SJSA1 (cell line): ENCODE measurements around the gene PLS1. TPM values are rescaled to one million over a fixed set of nuclear protein-coding genes. Genes with fewer than 3 reads are reported as not detected.

Experiments
- DNase-seq, 2 experiments: peaks; one replicate each; pipeline ENCODE4 v3.0.0-alpha.2; 2015 to 2020; ENCODE audit warnings: low spot score in 2 of 2, low read depth in 1 of 2
- H3K27ac ChIP-seq: fragments of 250-450 bp; sonication (Bioruptor Pico); 2 replicates; pipeline ENCODE4 v1.5.1; 2020; ENCODE audit warnings: mild to moderate bottlenecking, moderate library complexity
- H3K27me3 ChIP-seq: fragments of 250-450 bp; sonication (Bioruptor Pico); replicated peaks from 2 replicates; pipeline ENCODE4 v1.5.1; 2020; ENCODE audit warnings: mild to moderate bottlenecking, moderate library complexity
- H3K36me3 ChIP-seq: fragments of 250-450 bp; sonication (Bioruptor Pico); 2 replicates; pipeline ENCODE4 v1.5.1; 2020; ENCODE audit warnings: mild to moderate bottlenecking
- H3K4me1 ChIP-seq: fragments of 250-450 bp; sonication (Bioruptor Pico); replicated peaks from 2 replicates; pipeline ENCODE4 v1.6.1; 2021; ENCODE audit warnings: mild to moderate bottlenecking
- H3K4me3 ChIP-seq: fragments of 250-450 bp; sonication (Bioruptor Pico); 2 replicates; pipeline ENCODE4 v1.5.1; 2020; ENCODE audit warnings: mild to moderate bottlenecking
- H3K9me3 ChIP-seq: fragments of 250-450 bp; sonication (Bioruptor Pico); replicated peaks from 2 replicates; pipeline ENCODE4 v1.5.1; 2020; ENCODE audit warnings: mild to moderate bottlenecking
- total RNA-seq: library from RNA; depleted of rRNA; stranded (reverse); fragments of >200 nt; shearing (Covaris generic); gene quantifications from 2 replicates; pipeline ENCODE4 v1.2.3, GENCODE V29; 2014

PLS1 gene
- total RNA-seq, 1 experiment from 2014 or later = 5.2 TPM

DNA sequence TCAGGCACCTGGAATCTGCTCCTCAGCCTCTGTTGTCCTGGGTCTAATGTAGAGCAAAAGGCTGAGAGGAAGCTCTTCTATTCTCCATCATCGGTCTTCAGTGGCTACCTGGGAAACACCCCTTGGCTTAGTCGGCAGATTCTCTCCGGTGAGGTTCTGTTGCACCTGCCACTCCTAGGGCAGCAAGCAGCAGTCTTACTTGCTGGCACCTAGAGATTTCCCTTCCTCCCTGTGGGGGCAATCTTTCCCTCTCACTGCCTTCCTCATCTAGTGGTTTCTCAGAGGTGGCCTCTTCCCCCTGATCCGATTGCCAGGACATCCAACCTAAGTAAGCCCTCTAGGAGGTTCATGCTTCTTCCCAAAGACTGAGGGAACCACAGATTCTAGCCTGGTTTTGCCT is 60.8 kb downstream of the PLS1 start:
- Histone ChIP-seq H3K9me3 (no peaks in the 10 kb centered on the region), H3K27ac (no peak overlapping the region)

DNA sequence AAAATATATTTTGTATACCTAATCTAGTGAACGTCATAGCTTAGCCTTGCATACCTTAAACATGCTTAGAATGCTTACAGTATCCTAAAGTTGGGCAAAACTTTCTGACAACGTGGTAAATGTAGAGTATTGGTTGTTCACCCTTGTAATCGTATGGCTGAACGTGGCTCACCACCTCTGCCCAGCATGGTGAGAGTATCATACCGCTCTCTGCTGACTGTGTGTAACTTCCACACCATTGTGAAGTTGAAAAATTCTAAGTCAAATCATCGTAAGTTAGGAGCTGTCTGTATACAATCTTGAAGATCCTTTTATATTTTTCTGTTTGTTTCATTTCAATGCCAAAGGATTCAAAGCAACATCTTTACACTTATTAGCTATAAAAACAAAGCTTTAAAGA is 64.2 kb downstream of the PLS1 start:
- no peak for DNase-seq
- Histone ChIP-seq H3K27me3 (no peaks in the 10 kb centered on the region), H3K36me3 (no peaks in the 10 kb centered on the region), H3K9me3 (no peaks in the 10 kb centered on the region), H3K27ac (no peak overlapping the region), H3K4me1 (no peaks in the 10 kb centered on the region), H3K4me3 (no peak overlapping the region)

More for the DNA sequence above, 60.8 kb downstream of the PLS1 start:
- Histone ChIP-seq H3K27me3 (no peaks in the 10 kb centered on the region), H3K4me1 (no peaks in the 10 kb centered on the region), H3K4me3 (no peak overlapping the region), H3K36me3 (no peaks in the 10 kb centered on the region)
- no peak for DNase-seq

DNA sequence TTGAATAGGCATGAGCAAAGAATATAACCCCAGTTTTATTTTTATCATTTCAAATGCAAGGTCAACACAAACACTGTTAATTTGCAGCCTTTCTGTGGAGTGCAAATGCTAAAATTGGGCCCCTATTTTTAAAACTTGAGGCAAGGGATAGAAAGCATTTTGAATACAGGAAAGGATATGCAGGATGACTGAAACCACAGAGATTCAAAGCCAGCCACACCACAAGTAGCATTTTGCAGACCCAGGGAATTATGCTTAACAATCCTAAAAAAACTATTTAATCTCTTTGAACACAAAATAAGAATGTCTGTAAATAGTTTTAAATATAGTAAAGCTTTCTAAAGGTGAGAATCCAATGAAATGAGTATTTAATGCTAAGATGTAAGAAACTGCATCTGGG is 64.7 kb downstream of the PLS1 start:
- H3K4me1 ChIP-seq = no peaks in the 10 kb centered on the region
- no peaks in the 10 kb centered on the region for H3K36me3 ChIP-seq
- DNase-seq = no peak
- H3K4me3 ChIP-seq = no peak overlapping the region
- no peak overlapping the region for H3K27ac ChIP-seq
- no peaks in the 10 kb centered on the region for H3K27me3 ChIP-seq
- no peaks in the 10 kb centered on the region for H3K9me3 ChIP-seq

DNA sequence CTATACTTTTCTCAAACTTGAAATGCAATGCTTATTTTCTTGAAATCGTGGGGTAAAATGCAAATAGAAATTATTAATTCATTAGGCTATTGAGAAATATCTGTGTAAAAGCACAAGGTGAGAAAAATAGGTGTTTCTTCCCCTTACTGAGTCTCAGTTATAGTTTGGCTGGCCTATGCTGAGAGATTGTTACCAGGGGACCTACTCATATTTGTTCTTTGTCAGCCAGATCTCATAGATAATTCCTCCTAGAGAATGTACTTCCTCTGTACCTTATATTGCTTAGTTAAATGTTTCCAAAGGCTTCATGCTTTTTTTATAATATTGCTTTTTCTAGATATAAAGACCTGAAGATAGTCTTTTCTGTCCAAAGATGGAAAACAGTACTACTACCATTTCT is 67.7 kb downstream of the PLS1 start:
- H3K9me3 ChIP-seq = no peaks in the 10 kb centered on the region
- no peaks in the 10 kb centered on the region for H3K27me3 ChIP-seq
- no peaks in the 10 kb centered on the region for H3K36me3 ChIP-seq
- no peak overlapping the region for H3K4me3 ChIP-seq
- H3K27ac ChIP-seq = no peak overlapping the region
- H3K4me1 ChIP-seq = no peaks in the 10 kb centered on the region
- DNase-seq = no peak

DNA sequence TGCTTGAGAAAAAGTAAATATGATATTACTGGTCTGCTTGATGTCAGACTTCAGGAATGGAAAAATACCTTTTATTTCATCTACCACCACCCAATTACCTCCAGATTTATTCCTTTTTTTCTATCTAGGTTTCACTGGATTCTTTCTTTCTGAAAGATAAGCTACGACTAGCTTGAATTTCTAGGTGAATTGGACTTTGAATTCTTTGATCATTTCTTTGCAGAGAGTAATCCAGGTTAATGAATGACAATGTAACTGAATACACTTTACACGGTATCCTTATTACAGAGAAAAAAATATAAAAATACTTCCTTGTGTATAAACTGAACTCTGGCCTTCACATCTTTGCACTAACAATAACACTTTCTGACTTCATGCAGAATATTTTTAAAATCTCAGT is 68.1 kb downstream of the PLS1 start:
- Histone ChIP-seq H3K4me3 (no peak overlapping the region), H3K9me3 (no peaks in the 10 kb centered on the region), H3K27me3 (no peaks in the 10 kb centered on the region), H3K4me1 (no peaks in the 10 kb centered on the region), H3K36me3 (no peaks in the 10 kb centered on the region), H3K27ac (no peak overlapping the region)
- DNase-seq = no peak

DNA sequence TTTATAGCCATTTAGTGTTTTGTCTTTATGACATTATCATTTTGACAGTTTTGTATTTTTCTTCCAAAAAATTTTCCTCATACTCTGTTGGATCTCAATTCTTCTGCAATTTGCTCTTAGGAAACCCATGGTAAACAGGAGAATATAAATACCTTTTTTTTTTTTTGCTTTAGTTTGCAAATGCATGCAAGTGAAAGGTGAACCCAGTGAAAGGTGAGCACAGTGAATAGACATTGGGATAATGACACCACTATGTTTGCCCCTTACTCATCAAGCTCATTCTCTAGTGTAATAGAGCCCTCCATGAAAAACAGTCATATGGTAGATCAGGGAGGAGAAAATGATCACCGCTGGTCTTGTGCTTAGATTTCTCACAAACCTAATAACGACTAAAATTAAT is 68.6 kb downstream of the PLS1 start:
- no peak overlapping the region for H3K27ac ChIP-seq
- no peaks in the 10 kb centered on the region for H3K9me3 ChIP-seq
- no peaks in the 10 kb centered on the region for H3K36me3 ChIP-seq
- H3K4me3 ChIP-seq = no peak overlapping the region
- no peaks in the 10 kb centered on the region for H3K4me1 ChIP-seq
- DNase-seq = no peak
- H3K27me3 ChIP-seq = no peaks in the 10 kb centered on the region

DNA sequence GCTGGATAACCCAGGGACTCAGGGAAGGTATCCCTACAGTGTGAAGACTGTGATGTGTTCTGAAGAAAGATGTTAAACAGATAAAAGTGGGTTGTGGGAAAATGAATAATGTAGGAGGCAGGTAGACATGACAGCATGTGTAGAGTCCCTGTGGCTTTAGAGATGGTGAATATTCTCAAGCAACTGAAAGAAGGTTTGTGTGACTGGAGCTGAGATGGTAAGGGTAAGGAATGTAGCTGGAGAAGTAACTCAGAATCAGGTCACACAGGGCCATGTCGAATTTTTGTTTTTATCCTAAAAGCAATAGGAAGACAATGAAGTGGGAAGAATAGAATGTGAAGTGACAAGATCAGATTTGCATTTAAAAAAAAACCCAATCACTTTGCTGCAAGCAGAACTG is 73.9 kb downstream of the PLS1 start:
- Histone ChIP-seq H3K36me3 (no peaks in the 10 kb centered on the region), H3K27ac (no peak overlapping the region), H3K4me3 (no peak overlapping the region), H3K27me3 (no peaks in the 10 kb centered on the region), H3K4me1 (no peaks in the 10 kb centered on the region), H3K9me3 (no peaks in the 10 kb centered on the region)
- DNase-seq = no peak

DNA sequence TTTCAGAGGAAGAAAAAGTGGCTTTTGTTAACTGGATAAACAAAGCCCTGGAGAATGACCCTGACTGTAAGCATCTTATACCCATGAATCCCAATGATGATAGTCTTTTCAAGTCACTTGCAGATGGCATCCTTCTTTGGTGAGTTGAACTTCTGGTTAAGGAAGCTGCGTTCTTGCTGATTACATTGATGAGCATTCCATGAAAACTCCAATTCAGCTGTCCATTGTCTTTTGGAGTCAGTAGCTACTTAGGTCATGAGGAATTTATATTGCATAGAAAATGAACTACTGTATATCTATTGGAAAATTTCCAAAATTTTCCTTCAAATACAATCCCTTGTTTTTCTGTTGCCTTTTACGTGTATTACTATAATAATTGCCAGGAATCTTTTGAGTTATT is 80.0 kb downstream of the PLS1 start:
- Histone ChIP-seq H3K27ac (no peak overlapping the region), H3K4me1 (no peaks in the 10 kb centered on the region), H3K4me3 (no peak overlapping the region), H3K9me3 (no peaks in the 10 kb centered on the region), H3K36me3 (no peaks in the 10 kb centered on the region), H3K27me3 (no peaks in the 10 kb centered on the region)
- DNase-seq = no peak

DNA sequence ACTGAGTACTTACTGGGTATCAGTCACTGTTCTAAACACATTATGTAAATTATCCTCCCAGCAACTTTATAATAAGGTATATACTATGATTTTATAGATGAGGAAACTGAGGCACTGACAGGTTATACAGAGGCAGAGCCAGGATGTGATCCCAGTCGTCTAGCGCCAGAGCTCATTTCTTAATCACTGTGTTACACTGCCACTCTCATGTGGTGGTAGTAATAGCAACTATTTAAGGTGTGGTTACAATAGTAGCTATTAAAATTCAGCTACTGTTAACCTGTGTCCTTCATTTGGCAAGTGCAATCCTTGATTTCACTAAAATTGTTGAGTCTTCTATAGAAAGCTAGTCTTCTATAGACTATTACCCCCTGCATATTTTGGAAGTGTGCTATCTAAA is 84.5 kb downstream of the PLS1 start:
- Histone ChIP-seq H3K27me3 (no peaks in the 10 kb centered on the region), H3K4me1 (no peaks in the 10 kb centered on the region), H3K27ac (no peak overlapping the region), H3K36me3 (no peaks in the 10 kb centered on the region), H3K4me3 (no peak overlapping the region), H3K9me3 (no peaks in the 10 kb centered on the region)
- no peak for DNase-seq

DNA sequence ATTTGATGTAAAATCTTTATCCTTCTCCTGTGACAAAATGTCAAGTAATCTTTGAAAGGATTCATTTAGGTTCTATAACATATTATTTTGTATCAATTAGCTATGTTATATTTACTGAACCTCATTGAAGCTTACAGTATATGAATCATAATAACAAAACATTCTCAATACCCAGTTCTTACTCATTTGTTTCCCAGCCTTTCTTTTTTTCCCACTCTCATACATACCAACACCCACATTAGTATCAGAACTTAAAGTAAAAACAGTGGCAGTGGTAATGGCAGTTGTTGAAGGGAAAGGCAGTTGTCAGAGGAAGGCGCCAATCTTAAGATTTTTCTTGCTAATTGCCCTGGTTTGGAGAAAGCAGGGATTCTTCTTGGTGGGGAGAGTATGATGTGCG is 94.4 kb downstream of the PLS1 start:
- Histone ChIP-seq H3K4me3 (no peak overlapping the region), H3K27me3 (no peaks in the 10 kb centered on the region), H3K4me1 (no peaks in the 10 kb centered on the region), H3K27ac (no peak overlapping the region), H3K9me3 (no peaks in the 10 kb centered on the region), H3K36me3 (no peaks in the 10 kb centered on the region)
- no peak for DNase-seq

DNA sequence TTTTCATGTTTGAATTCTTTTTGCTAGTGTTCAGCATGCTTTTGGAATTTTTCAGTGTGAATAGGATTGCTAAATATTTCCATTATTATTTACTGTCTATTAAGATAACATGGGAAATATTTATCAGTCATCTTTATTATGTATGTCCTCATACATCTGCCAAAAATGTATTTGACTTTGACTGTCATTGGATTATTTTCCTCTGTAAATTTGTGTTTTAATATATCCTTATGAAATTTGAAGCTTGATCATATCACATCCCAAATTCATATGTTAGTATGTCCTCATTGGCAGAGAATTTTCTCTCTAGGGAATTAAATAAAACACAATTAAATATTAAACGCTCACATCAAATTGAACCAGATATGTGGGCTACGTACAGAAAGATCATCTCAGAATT is 95.3 kb downstream of the PLS1 start:
- Histone ChIP-seq H3K27me3 (no peaks in the 10 kb centered on the region), H3K4me3 (no peak overlapping the region), H3K9me3 (no peaks in the 10 kb centered on the region), H3K27ac (no peak overlapping the region), H3K36me3 (no peaks in the 10 kb centered on the region), H3K4me1 (no peaks in the 10 kb centered on the region)
- no peak for DNase-seq

DNA sequence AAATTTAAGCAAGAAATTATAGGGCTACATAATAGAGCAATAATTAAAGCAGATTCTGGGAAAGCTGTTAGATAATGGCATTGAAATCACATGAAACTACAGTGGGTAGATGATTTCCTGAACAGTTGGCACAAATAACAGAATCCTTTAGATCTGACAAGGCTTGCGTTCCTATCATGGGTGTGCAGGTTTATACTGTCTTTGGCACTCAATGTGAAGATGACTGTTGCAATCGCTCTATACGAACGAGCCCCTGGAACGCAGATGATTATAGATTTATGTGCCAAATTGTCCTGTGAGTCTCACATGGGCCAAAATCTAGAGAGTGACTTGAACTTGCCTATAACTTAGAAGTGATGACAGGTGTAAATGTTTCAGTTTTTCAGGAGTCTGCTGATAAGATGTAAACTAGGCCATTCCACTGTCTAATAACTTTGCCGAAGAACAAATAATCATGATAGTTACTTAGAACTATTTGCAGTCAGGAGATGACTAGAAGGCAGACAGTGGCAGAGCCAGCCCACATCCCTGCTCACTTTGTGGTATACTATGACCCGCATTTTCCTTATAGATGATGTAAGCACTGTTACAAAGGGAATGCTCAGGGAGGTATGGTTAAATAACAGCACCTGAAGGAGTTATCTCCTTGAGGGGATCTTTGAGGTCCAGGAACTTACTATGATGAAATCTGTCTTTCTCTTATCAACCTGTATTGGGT is 97.1 kb downstream of the PLS1 start:
- Histone ChIP-seq H3K27ac (no peak overlapping the region), H3K27me3 (no peaks in the 10 kb centered on the region), H3K36me3 (no peaks in the 10 kb centered on the region), H3K9me3 (no peaks in the 10 kb centered on the region), H3K4me1 (no peaks in the 10 kb centered on the region), H3K4me3 (no peak overlapping the region)
- DNase-seq = no peak

DNA sequence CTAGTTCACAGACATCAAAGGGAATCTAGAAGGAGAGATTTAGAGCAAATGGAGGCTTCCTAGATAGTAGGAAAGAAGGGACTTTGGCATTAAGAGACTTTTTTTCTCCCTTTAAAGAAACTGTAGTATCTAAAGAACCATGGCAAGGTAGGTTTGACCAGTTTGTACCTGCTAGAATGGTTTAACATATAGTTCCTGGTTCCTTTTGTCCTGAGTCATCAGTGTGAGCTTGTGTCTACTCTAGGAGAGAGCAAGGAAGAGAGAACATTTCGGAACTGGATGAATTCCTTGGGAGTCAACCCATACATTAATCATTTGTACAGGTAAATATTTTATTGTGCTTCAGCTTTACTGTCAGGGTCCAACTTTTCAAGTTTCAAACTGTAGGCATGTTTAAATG is 98.0 kb downstream of the PLS1 start:
- no peaks in the 10 kb centered on the region for H3K9me3 ChIP-seq
- H3K36me3 ChIP-seq = no peaks in the 10 kb centered on the region
- no peaks in the 10 kb centered on the region for H3K4me1 ChIP-seq

DNA sequence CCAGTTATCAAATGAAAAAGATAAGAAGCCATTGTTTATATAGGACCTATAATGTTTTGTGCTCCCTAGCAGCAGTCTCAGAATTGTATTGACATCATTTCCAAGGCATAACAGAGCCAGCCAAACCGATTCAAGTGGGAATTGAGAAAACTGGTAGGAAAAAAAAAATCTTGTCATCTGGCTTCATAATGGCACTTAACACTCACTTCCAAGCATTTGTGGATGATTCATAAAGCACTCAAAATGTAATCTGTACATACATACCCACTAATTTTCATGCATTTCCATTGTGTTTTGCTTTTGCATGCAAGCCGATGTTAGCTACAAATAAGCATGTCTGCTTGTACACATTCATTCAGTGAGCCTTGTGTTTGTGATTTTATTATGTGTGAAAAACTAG is 109.0 kb downstream of the PLS1 start:
- H3K27ac ChIP-seq = no peak overlapping the region
- H3K36me3 ChIP-seq = no peaks in the 10 kb centered on the region
- H3K4me3 ChIP-seq = no peak overlapping the region
- H3K27me3 ChIP-seq = no peaks in the 10 kb centered on the region
- no peak for DNase-seq
- H3K4me1 ChIP-seq = no peaks in the 10 kb centered on the region
- H3K9me3 ChIP-seq = no peaks in the 10 kb centered on the region

More for the DNA sequence above, 98.0 kb downstream of the PLS1 start:
- no peak for DNase-seq
- Histone ChIP-seq H3K27me3 (no peaks in the 10 kb centered on the region), H3K4me3 (no peak overlapping the region), H3K27ac (no peak overlapping the region)
